ENCODE measurements around the gene TEX30.
A peak's percentile ranks its signal among the peaks of the same experiment; 100 is the strongest.

Gene TEX30

GRCh38 chr13:102724923-102725322, 48.7 kb downstream of the TEX30 start:
- DNase-seq (ENCODE audit: low read depth, low spot score): peak; percentile 78
- H3K27ac ChIP-seq: peak overlapping the region; percentile 62

- no peak overlapping the region for H3K27ac ChIP-seq
- no peak for DNase-seq (ENCODE audit: low read depth, low spot score)
Measured at GRCh38 chr13:102721800-102722231, 51.8 kb downstream of the TEX30 start.

- no peak for DNase-seq (ENCODE audit: low read depth, low spot score)
- no peak overlapping the region for H3K27ac ChIP-seq
Measured at GRCh38 chr13:102718746-102719145, 54.8 kb downstream of the TEX30 start.

Measured in epithelial cell of prostate (primary cell).